Activated naive CD4-positive, alpha-beta T cell treated with anti-CD3 and anti-CD28 coated beads for 36 hours (primary cell): ENCODE data around the gene CSRNP2. TPM values are rescaled to one million over a fixed set of nuclear protein-coding genes. Genes with fewer than 3 reads are reported as not detected.
A peak's percentile ranks its signal among the peaks of the same experiment; 100 is the strongest.
"Not testable (repeated sequence)": the region's sequence is repeated elsewhere in the genome, so short reads cannot be mapped to it uniquely, and the experiment has no call there.

Experiments
- CTCF ChIA-PET: fragments of 350-600 bp; sonication (Branson Sonifier 250); formaldehyde crosslinking; loops from one replicate; lab custom pipeline; 2021; ENCODE audit warnings: antibody characterized with exemption; lab: Charles Lee
- DNase-seq: peaks from one replicate; pipeline ENCODE4 v3.0.0-alpha.2; 2020
- H3K27ac Mint-ChIP-seq: one replicate; pipeline ENCODE4 v1.8.0; 2021; ENCODE audit warnings: mild to moderate bottlenecking, mixed read lengths
- H3K27me3 Mint-ChIP-seq: one replicate; pipeline ENCODE4 v1.8.0; 2021; ENCODE audit warnings: low read depth, mixed read lengths
- H3K36me3 Mint-ChIP-seq: one replicate; pipeline ENCODE4 v1.8.0; 2021; ENCODE audit warnings: low read depth, mixed read lengths
- H3K4me1 Mint-ChIP-seq: one replicate; pipeline ENCODE4 v1.8.0; 2021; ENCODE audit warnings: low read depth, mixed read lengths
- H3K4me3 Mint-ChIP-seq: one replicate; pipeline ENCODE4 v1.8.0; 2021; ENCODE audit warnings: mild to moderate bottlenecking, moderate library complexity, mixed read lengths
- H3K9me3 Mint-ChIP-seq: one replicate; pipeline ENCODE4 v1.8.0; 2021; ENCODE audit warnings: mixed read lengths
- intact Hi-C: fragments of 100-400 bp; cut with micrococcal nuclease; formaldehyde crosslinking; loops from one replicate; pipeline ENCODE4 v1.15.1; 2023
- total RNA-seq, 2 experiments: library from RNA; stranded (reverse); gene quantifications; one replicate each; pipeline ENCODE4 v1.2.3, GENCODE V29; 2021

CSRNP2 gene
- total RNA-seq, 2 experiments from 2014 or later, result 8.4 to 11.0 TPM

DNA sequence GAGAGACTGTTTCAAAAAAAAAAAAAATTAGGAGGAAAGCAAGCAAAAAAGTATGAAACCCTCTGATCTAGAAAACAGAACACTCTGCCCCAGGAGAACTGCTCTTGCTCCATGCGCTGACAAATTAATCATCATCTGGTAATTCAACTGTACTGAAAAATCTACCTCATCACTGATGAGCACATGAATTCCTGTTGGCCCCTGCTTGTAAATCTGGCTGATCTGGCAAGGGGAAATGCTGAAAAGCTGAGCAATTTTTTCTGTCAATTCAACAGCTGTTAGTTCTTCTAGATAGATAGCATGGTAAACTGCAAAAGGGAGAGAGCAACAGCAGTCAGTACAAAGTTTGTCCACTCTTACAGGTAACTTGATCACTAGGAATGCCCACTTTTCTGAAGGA, 15.2 kb upstream of the CSRNP2 start:
- DNase-seq, result no peak
- no peak overlapping the region for H3K27ac Mint-ChIP-seq
- CTCF ChIA-PET, result interaction anchor here (0.6 kb wide), 1 partner anchor 301 kb away, joined by 3 read pairs; no protein-coding TSS in a partner anchor

DNA sequence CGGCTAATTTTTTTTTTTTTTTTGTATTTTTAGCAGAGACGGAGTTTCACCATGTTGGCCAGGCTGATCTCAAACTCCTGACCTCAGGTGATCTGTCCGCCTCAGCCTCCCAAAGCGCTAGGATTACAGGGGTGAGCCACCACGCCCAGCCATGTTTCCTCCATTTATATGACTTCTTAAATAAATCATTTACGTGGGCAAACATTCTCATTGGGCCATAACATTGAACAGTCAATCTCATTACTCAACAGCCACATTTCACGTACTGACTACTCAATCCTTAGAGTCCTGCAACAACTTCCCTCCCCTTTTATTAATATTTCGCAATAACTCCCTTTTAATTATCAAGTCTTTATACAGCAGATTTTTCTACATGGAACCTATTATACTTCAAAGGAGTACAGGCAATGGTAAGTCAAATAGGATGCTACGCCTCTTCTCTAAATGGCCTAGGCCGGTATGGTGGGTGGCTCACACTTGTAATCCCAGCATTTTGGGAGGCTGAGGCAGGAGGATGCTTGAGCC, 7.4 kb upstream of the CSRNP2 start:
- peaks cover 7% of the 10 kb centered on the region for H3K36me3 Mint-ChIP-seq
- no peaks in the 10 kb centered on the region for H3K27me3 Mint-ChIP-seq
- H3K4me3 Mint-ChIP-seq, result no peak overlapping the region
- H3K27ac Mint-ChIP-seq, result no peak overlapping the region
- CTCF ChIA-PET, result interaction anchor here (0.6 to 1.1 kb wide), 3 partner anchors 73 to 407 kb away, joined by 3 to 6 read pairs (median 5); no protein-coding TSS in a partner anchor
- DNase-seq, result no peak
- H3K9me3 Mint-ChIP-seq, result no peaks in the 10 kb centered on the region
- peaks cover 15% of the 10 kb centered on the region for H3K4me1 Mint-ChIP-seq
- intact Hi-C loops, result no loop called here

More for the DNA sequence above, 15.2 kb upstream of the CSRNP2 start:
- H3K4me1 Mint-ChIP-seq, result no peaks in the 10 kb centered on the region
- H3K27me3 Mint-ChIP-seq, result no peaks in the 10 kb centered on the region
- intact Hi-C loops, result no loop called here
- H3K36me3 Mint-ChIP-seq, result peaks cover 21% of the 10 kb centered on the region
- no peak overlapping the region for H3K4me3 Mint-ChIP-seq
- no peaks in the 10 kb centered on the region for H3K9me3 Mint-ChIP-seq

DNA sequence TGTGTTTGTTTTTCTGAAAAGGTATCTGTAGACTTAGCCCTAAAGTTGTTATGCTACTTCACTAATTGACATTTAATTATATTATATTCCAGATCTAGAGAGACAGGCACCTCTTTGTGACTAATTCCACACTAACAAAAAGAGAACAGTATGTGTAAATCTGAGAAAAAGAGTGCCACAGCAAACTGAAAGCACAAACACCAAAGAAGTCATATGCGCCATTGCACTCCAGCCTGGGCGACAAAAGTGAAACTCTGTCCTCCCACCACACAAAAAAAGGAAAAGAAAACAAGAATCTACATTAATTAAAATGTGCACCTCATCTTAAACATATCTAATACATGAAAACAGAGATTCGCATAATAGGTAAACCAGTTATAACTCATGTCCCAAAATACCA, 4.4 kb upstream of the CSRNP2 start:
- Mint-ChIP-seq H3K4me3 (no peak overlapping the region), H3K4me1 (peaks cover 19% of the 10 kb centered on the region), H3K27ac (no peak overlapping the region), H3K9me3 (no peaks in the 10 kb centered on the region), H3K36me3 (peaks cover 1% of the 10 kb centered on the region), H3K27me3 (no peaks in the 10 kb centered on the region)
- CTCF ChIA-PET, result interaction anchor here (1.3 kb wide), 1 partner anchor 130 kb away, joined by 3 read pairs; the partner anchor contains the start of gene POU6F1
- intact Hi-C loops, result no loop called here
- DNase-seq, result peak; percentile 56

DNA sequence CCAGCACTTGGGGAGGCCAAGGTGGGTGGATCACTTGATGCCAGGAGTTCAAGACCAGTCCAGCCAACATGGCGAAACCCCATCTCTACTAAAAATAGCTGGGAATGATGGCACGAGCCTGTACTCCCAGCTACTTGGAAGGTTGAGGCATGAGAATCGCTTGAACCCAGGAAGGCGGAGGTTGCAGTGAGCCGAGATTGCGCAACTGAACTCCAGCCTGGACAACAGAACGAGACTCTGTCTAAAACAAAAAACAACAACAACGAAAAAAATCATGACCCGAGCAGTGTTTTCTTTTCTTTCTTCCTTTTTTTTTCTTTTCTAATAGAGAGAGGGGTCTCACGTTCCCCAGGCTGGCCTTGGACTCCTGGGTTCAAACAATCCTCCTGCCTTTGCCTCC, 3.5 kb upstream of the CSRNP2 start:
- H3K36me3 Mint-ChIP-seq, result peaks cover 1% of the 10 kb centered on the region
- H3K4me1 Mint-ChIP-seq, result peaks cover 27% of the 10 kb centered on the region
- H3K27me3 Mint-ChIP-seq, result no peaks in the 10 kb centered on the region
- intact Hi-C loops, result no loop called here
- CTCF ChIA-PET, result interaction anchor here (0.7 to 1.3 kb wide), 2 partner anchors 78 to 131 kb away, joined by 3 read pairs; partner anchors contain the start of gene POU6F1
- no peaks in the 10 kb centered on the region for H3K9me3 Mint-ChIP-seq
- no peak for DNase-seq
- H3K27ac Mint-ChIP-seq, result no peak overlapping the region
- H3K4me3 Mint-ChIP-seq, result no peak overlapping the region

DNA sequence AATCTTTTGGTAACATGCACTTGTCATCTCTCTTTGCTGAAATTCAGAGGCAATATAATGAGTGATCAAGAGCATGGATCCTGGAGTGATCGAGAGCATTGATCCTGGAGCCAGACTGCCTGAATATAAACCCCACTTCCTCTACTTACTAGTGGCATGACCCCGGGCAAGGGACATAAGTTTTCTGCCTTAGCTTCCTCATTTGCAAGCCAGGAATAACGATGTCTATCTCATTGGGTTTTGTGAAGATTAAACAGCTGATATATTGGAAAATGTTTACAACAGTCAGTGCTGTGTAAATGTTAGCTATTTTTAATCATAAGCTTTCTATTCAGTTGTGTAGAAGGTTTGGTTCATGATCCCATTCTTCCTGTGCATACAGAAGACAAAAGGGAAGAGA, 2.4 kb upstream of the CSRNP2 start:
- CTCF ChIA-PET, result interaction anchor here (0.7 to 1.2 kb wide), 2 partner anchors 10 to 264 kb away, joined by 3 read pairs; no protein-coding TSS in a partner anchor
- H3K9me3 Mint-ChIP-seq, result no peaks in the 10 kb centered on the region
- H3K36me3 Mint-ChIP-seq, result peaks cover 1% of the 10 kb centered on the region
- DNase-seq, result no peak
- H3K4me3 Mint-ChIP-seq, result no peak overlapping the region
- peaks cover 33% of the 10 kb centered on the region for H3K4me1 Mint-ChIP-seq
- H3K27ac Mint-ChIP-seq, result no peak overlapping the region
- H3K27me3 Mint-ChIP-seq, result no peaks in the 10 kb centered on the region
- intact Hi-C loops, result no loop called here

DNA sequence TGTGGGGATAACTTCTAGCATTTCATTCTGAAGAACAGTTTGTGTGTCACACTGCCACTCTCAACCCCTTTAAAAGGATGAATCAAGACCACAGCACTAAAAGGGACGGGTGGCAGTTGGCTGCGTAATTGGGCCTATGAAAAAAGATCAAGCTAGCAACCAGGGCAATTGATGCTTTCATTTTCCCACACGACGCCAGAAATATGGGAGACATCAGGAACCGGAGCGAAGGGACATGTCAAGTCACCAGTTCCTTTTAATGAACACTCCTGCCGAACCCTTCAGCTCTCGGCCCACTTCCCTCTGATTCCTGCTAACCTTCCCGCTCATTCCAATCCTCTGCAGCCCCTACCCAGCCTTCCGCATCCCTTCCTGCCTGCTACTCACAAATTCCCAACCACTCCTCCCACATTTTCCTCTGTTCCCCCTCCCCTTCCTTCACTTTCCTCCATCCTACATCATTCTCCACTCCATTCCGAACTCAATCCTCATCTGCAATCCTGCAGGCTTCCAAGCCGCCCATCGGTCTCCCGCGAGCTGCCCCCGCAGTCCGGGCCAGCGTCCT, 753 bp downstream of the CSRNP2 start:
- Mint-ChIP-seq H3K4me1 (peaks cover 31% of the 10 kb centered on the region), H3K9me3 (no peaks in the 10 kb centered on the region), H3K27me3 (no peaks in the 10 kb centered on the region), H3K4me3 (peak overlapping the region; percentile 94), H3K36me3 (peaks cover 5% of the 10 kb centered on the region), H3K27ac (peak overlapping the region; percentile 70)
- intact Hi-C loops, result loop anchor here (1.0 to 2.0 kb wide), 6 partner anchors 34 to 242 kb away; partner anchors contain the start of genes BIN2, DAZAP2, LETMD1 and POU6F1
- peak; percentile 51 for DNase-seq
- CTCF ChIA-PET, result interaction anchor here (0.9 kb wide), 1 partner anchor 259 kb away, joined by 3 read pairs; no protein-coding TSS in a partner anchor

DNA sequence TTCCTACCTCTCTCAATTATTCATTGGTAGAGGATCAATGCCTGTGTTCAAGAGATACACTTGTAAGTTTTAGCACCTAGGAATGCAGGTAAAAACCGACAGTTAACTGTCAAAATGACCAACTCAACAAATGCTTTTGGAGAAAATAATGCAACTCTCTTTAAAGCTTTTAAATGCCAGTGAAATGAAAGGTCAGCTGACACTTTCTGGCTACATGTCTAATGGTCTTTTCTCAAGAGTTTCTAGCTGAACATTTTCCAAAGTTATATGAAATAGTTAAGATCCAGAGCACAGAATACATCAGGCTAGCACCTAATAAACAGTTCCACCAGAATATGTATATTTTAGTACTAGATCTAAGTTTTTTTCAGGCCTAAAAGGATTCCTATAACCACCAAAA, 2.0 kb downstream of the CSRNP2 start:
- H3K27ac Mint-ChIP-seq, result no peak overlapping the region
- no peak overlapping the region for H3K4me3 Mint-ChIP-seq
- H3K36me3 Mint-ChIP-seq, result peaks cover 5% of the 10 kb centered on the region
- CTCF ChIA-PET, result interaction anchor here (0.6 to 0.9 kb wide), 3 partner anchors 9 to 270 kb away, joined by 3 to 7 read pairs (median 5); no protein-coding TSS in a partner anchor
- no peaks in the 10 kb centered on the region for H3K27me3 Mint-ChIP-seq
- no peaks in the 10 kb centered on the region for H3K9me3 Mint-ChIP-seq
- H3K4me1 Mint-ChIP-seq, result peaks cover 28% of the 10 kb centered on the region
- intact Hi-C loops, result no loop called here
- no peak for DNase-seq

DNA sequence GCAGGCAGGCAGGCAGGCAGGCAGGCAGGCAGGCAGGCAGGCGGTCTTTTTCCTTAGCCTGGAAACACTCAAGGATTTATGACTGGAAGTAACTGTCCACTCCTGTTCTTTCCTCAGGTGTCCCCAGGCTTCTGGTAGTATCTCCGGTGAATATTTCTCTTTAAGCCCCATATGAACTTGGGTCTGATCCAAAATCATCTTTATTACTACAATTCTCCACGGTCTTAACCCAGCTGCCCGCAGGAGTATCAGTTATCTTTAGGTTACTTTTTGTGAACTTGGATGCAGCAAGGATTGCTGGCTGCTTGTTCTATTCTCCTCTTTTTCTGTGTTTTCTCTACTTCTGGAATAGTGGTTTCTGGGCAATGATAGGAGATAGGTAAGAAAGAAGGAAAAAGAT, 3.3 kb downstream of the CSRNP2 start:
- H3K27me3 Mint-ChIP-seq, result no peaks in the 10 kb centered on the region
- H3K4me1 Mint-ChIP-seq, result peaks cover 32% of the 10 kb centered on the region
- H3K36me3 Mint-ChIP-seq, result peaks cover 5% of the 10 kb centered on the region
- CTCF ChIA-PET, result no interaction called here
- no peak overlapping the region for H3K27ac Mint-ChIP-seq
- no peaks in the 10 kb centered on the region for H3K9me3 Mint-ChIP-seq
- DNase-seq, result no peak
- no peak overlapping the region for H3K4me3 Mint-ChIP-seq
- intact Hi-C loops, result no loop called here

DNA sequence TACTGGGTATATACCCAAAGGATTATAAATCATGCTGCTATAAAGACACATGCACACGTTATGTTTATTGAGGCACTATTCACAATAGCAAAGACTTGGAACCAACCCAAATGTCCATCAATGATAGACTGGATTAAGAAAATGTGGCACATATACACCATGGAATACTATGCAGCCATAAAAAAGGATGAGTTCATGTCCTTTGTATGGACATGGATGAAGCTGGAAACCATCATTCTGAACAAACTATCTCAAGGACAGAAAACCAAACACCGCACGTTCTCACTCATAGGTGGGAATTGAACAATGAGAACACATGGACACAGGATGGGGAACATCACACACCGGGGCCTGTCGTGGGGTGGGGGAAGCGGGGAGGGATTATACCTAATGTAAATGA, 4.5 kb downstream of the CSRNP2 start:
- intact Hi-C loops, H3K27me3 Mint-ChIP-seq, H3K27ac Mint-ChIP-seq, CTCF ChIA-PET, H3K9me3 Mint-ChIP-seq, H3K36me3 Mint-ChIP-seq, H3K4me3 Mint-ChIP-seq, DNase-seq: not testable (repeated sequence)
- peaks cover 32% of the 10 kb centered on the region for H3K4me1 Mint-ChIP-seq

DNA sequence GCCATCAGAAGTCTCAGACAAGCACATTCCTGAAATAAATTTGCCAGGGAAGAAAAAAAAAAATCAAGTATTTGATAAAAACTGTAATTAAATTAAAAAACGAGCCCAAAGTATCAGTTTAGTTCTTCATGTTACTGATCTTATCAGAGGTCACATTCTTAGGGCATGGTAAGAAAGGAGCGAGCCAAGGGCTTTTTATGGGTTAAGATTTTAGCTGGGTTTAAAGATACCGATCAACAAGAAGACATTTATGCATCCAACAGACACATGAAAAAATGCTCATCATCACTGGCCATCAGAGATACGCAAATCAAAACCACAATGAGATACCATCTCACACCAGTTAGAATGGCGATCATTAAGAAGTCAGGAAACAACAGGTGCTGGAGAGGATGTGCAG, 5.0 kb downstream of the CSRNP2 start:
- CTCF ChIA-PET, intact Hi-C loops, DNase-seq, H3K27ac Mint-ChIP-seq, H3K4me3 Mint-ChIP-seq, H3K36me3 Mint-ChIP-seq, H3K9me3 Mint-ChIP-seq, H3K27me3 Mint-ChIP-seq: not testable (repeated sequence)
- peaks cover 28% of the 10 kb centered on the region for H3K4me1 Mint-ChIP-seq

DNA sequence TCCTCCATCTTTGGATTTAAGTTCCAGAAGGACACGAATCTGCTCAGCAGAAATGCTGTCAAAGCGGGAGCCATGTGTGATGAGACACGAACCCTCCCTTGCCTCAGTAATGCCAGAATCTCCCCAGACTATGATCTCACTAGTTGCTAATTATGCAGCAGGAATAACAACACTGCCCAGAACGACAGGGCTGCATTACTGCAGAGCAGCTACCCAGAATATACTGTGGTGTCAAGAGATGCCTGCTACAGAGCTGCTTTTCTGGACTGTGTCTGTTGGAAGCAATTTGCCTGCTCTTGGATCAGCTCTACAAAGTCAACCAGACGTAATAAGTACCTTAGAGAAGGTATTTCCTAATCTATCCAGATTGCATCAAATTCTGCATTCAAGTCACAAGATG, 5.5 kb downstream of the CSRNP2 start:
- Mint-ChIP-seq H3K4me1 (peaks cover 28% of the 10 kb centered on the region), H3K4me3 (no peak overlapping the region), H3K27me3 (no peaks in the 10 kb centered on the region), H3K36me3 (peaks cover 10% of the 10 kb centered on the region), H3K9me3 (no peaks in the 10 kb centered on the region), H3K27ac (no peak overlapping the region)
- CTCF ChIA-PET, result no interaction called here
- intact Hi-C loops, result no loop called here
- DNase-seq, result no peak

DNA sequence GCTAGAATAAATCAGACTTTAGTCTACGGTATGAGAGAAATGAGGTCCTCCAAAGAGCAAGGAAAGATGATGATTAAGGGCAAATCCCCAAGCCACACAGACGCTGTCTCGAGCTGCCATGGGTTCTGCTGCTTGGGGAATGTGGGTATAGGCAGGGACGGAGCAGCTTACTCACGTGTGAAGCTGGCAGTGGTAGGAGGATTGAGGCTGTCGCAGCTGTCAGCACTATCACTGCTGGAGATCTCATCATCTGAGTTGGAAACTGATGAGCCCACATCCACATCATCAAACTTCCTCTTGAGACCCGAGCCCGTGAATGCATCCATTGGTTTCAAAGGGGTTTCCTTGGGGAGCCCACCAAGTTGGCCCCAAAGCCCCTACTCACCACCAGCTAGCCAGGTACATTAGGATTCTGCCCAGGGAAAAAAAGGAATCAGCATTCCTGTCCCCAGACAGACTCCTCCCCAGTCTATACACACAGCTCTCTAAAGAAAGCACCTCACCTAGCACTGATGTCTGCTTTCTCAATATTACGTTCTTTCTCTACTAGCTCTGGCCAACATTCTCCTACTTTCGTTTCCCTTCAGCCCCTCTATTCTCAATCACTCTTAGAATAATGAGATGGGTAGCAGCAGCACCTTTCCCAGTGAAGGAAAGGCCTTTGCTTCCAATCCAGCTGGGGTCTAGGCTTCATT, 7.0 kb downstream of the CSRNP2 start:
- intact Hi-C loops, result no loop called here
- Mint-ChIP-seq H3K4me1 (peaks cover 14% of the 10 kb centered on the region), H3K9me3 (no peaks in the 10 kb centered on the region), H3K4me3 (no peak overlapping the region), H3K27ac (no peak overlapping the region), H3K36me3 (peaks cover 13% of the 10 kb centered on the region), H3K27me3 (no peaks in the 10 kb centered on the region)
- CTCF ChIA-PET, result interaction anchor here (0.6 to 1.7 kb wide), 4 partner anchors 9 to 128 kb away, joined by 3 to 6 read pairs (median 4); no protein-coding TSS in a partner anchor
- peak; percentile 37 for DNase-seq
